B cell (primary cell): ENCODE measurements around the gene PRRG2. TPM values are rescaled to one million over a fixed set of nuclear protein-coding genes. Genes with fewer than 3 reads are reported as not detected.

Experiments used
- ATAC-seq: fragments of 200-7000 bp; cut with Tn5 transposase; one replicate; pipeline ENCODE4 v1.10.0; 2021; ENCODE audit warnings: low read depth, mild to moderate bottlenecking, moderate number of reproducible peaks, moderate library complexity
- CTCF ChIA-PET: fragments of 350-600 bp; sonication (Branson Sonifier 250); formaldehyde crosslinking; loops from one replicate; lab custom pipeline; 2021; ENCODE audit warnings: antibody characterized with exemption, inconsistent platforms; lab: Charles Lee
- POLR2A ChIA-PET: fragments of 350-600 bp; sonication (Branson Sonifier 250); formaldehyde crosslinking; loops from one replicate; lab custom pipeline; 2021; ENCODE audit warnings: antibody characterized with exemption; lab: Charles Lee
- DNase-seq: peaks from one replicate; pipeline ENCODE4 v3.0.0; 2013
- H2AFZ ChIP-seq: 2 replicates; pipeline ENCODE4 v1.6.1; 2012; ENCODE audit warnings: mild to moderate bottlenecking, low read depth, low read length; ENCODE audit not compliant: insufficient read depth, poor library complexity, severe bottlenecking
- H3K27ac ChIP-seq, 2 donors: 1 replicate in 1 of 2; 2 replicates in 1 of 2; pipeline ENCODE4 v1.5.1; 2012 to 2013; ENCODE audit warnings: low read length in 2 of 2, mild to moderate bottlenecking in 2 of 2, moderate library complexity in 1 of 2
- H3K27me3 ChIP-seq, 4 experiments: fragments of 200-600 bp in 1 of 4; sonication (generic) in 1 of 4; replicated peaks in 1 of 4; 1 replicate in 2 of 4; 2 replicates in 2 of 4; pipeline versions ENCODE4 v1.6.1 to v1.7.0; 2013 to 2016; ENCODE audit warnings: low read length in 3 of 4, mild to moderate bottlenecking in 2 of 4, mixed read lengths in 1 of 4, moderate library complexity in 1 of 4; ENCODE audit not compliant: insufficient read depth in 4 of 4, control insufficient read depth in 3 of 4; ENCODE audit errors: control extremely low read depth in 1 of 4
- H3K36me3 ChIP-seq, 2 experiments: replicated peaks in 1 of 2; 1 replicate in 1 of 2; 2 replicates in 1 of 2; pipeline versions ENCODE4 v1.6.1 to v1.7.1; 2013; ENCODE audit warnings: low read length in 1 of 2; ENCODE audit not compliant: insufficient read depth in 2 of 2, control insufficient read depth in 1 of 2; ENCODE audit errors: control extremely low read depth in 1 of 2, extremely low read depth in 1 of 2
- H3K4me1 ChIP-seq, 2 donors: fragments of 200-600 bp in 1 of 2; sonication (generic) in 1 of 2; 1 replicate in 1 of 2; 2 replicates in 1 of 2; pipeline versions ENCODE4 v1.5.1 to v1.6.1; 2013 to 2017; ENCODE audit warnings: low read length in 2 of 2; ENCODE audit not compliant: control insufficient read depth in 2 of 2, insufficient read depth in 2 of 2
- H3K4me2 ChIP-seq: replicated peaks from 2 replicates; pipeline ENCODE3; 2012; ENCODE audit warnings: mild to moderate bottlenecking, low read depth, low read length; ENCODE audit not compliant: poor library complexity, severe bottlenecking
- H3K4me3 ChIP-seq, 5 experiments: fragments of 200-600 bp in 1 of 5; sonication (generic) in 1 of 5; 1 replicate in 3 of 5; 2 replicates in 2 of 5; pipeline versions ENCODE4 v1.5.1 to v1.7.0; 2011 to 2016; ENCODE audit warnings: low read length in 4 of 5, mild to moderate bottlenecking in 4 of 5, low read depth in 2 of 5, control low read depth in 1 of 5, moderate library complexity in 1 of 5; ENCODE audit not compliant: insufficient read depth in 1 of 5; ENCODE audit errors: control extremely low read depth in 1 of 5, extremely low read depth in 1 of 5
- H3K79me2 ChIP-seq: fragments of 200-600 bp; sonication (generic); one replicate; pipeline ENCODE4 v1.6.0; 2016; ENCODE audit warnings: low read length; ENCODE audit not compliant: control insufficient read depth, insufficient read depth
- H3K9ac ChIP-seq: fragments of 200-600 bp; sonication (generic); 2 replicates; pipeline ENCODE4 v1.6.1; 2017; ENCODE audit warnings: mild to moderate bottlenecking, low read length, moderate library complexity
- H3K9me3 ChIP-seq, 3 donors: one replicate each; pipeline versions ENCODE4 v1.6.1 to v1.7.1; 2013; ENCODE audit warnings: low read length in 2 of 3; ENCODE audit not compliant: control insufficient read depth in 2 of 3, insufficient read depth in 1 of 3; ENCODE audit errors: control extremely low read depth in 1 of 3
- H4K20me1 ChIP-seq: 2 replicates; pipeline ENCODE4 v1.6.0; 2012; ENCODE audit warnings: mild to moderate bottlenecking, low read length; ENCODE audit not compliant: insufficient read depth, control insufficient read depth, poor library complexity, severe bottlenecking
- H3K27ac Mint-ChIP-seq: one replicate; pipeline ENCODE4 v1.8.0; 2021; ENCODE audit warnings: mixed read lengths
- H3K27me3 Mint-ChIP-seq: one replicate; pipeline ENCODE4 v1.8.0; 2021; ENCODE audit warnings: mixed read lengths
- H3K4me1 Mint-ChIP-seq: one replicate; pipeline ENCODE4 v1.8.0; 2021; ENCODE audit warnings: mixed read lengths
- H3K4me3 Mint-ChIP-seq: one replicate; pipeline ENCODE4 v1.8.0; 2021; ENCODE audit warnings: mixed read lengths
- H3K9me3 Mint-ChIP-seq: one replicate; pipeline ENCODE4 v1.8.0; 2022; ENCODE audit warnings: mixed read lengths; ENCODE audit not compliant: insufficient read depth
- CTCF ChIP-seq: fragments of 200-600 bp; IDR thresholded peaks from one replicate; pipeline ENCODE4 v1.8.0; 2022; ENCODE audit warnings: antibody characterized with exemption, mild to moderate bottlenecking
- EZH2 ChIP-seq: IDR thresholded peaks from 2 replicates; pipeline ENCODE4 v1.6.1; 2012; ENCODE audit warnings: borderline replicate concordance, low read depth, mild to moderate bottlenecking, moderate library complexity, low read length; ENCODE audit not compliant: insufficient read depth, poor library complexity, severe bottlenecking
- WGBS: methylation state at CpG from one replicate; pipeline ENCODE4 v1.1.5; 2013; ENCODE audit warnings: missing lambda C conversion rate; ENCODE audit not compliant: insufficient coverage; 5-methylcytosine and 5-hydroxymethylcytosine counted together
- intact Hi-C: fragments of 100-400 bp; cut with micrococcal nuclease; formaldehyde crosslinking; loops from one replicate; pipeline ENCODE4 v1.10.0; 2022
- polyA plus RNA-seq: library from polyadenylated mRNA; depleted of rRNA; stranded (reverse); fragments of >200 nt; gene quantifications from 2 replicates; pipeline ENCODE4 v1.2.3, GENCODE V29; 2012
- total RNA-seq, 2 donors: library from RNA; stranded (reverse); fragments of 120-200 nt in 1 of 2; gene quantifications; 1 replicate in 1 of 2; 2 replicates in 1 of 2; pipeline versions ENCODE4 v1.2.3 to v1.2.4, GENCODE V29; 2013 to 2022

The PRRG2 gene
- total and polyA plus RNA-seq, 2 donors (not counting 1 experiment from before 2014, with no cell fraction given): 1.1 to 4.4 TPM

- Mint-ChIP-seq H3K9me3 (no peaks in the 10 kb centered on the region), H3K27me3 (no peaks in the 10 kb centered on the region), H3K4me1 (peaks cover 50% of the 10 kb centered on the region), H3K27ac (peak overlapping the region; percentile 63), H3K4me3 (no peak overlapping the region)
- Histone ChIP-seq H2AFZ (no peak overlapping the region), H3K27ac (no peak overlapping the region), H3K4me2 (no peak overlapping the region), H3K27me3 (no peaks in the 10 kb centered on the region), H4K20me1 (peaks cover 6% of the 10 kb centered on the region), H3K36me3 (peaks cover 0 to 14% of the 10 kb centered on the region in 2 experiments), H3K9me3 (no peaks in the 10 kb centered on the region), H3K9ac (no peak overlapping the region), H3K4me1 (peaks cover 29 to 59% of the 10 kb centered on the region in 2 donors), H3K79me2 (peaks cover 78% of the 10 kb centered on the region), H3K4me3 (no peak overlapping the region)
- ChIA-PET POLR2A (no interaction called here), CTCF (interaction anchor here (0.6 to 3.2 kb wide), 4 partner anchors 18 to 467 kb away, joined by 3 to 13 read pairs (median 4); no protein-coding TSS in a partner anchor)
- intact Hi-C loops: no loop called here
- TF ChIP-seq CTCF (no peak), EZH2 (no peak)
- DNase-seq (no peak), ATAC-seq (no peak)
- WGBS: 100% methylated on average over 2 of the region's 6 CpGs
Measured at GRCh38 chr19:49564616-49565045, 16.5 kb upstream of the PRRG2 start.

- ATAC-seq (no peak), DNase-seq (no peak)
- no peak overlapping the region for H3K4me3 ChIP-seq
- Mint-ChIP-seq H3K27ac (no peak overlapping the region), H3K9me3 (no peaks in the 10 kb centered on the region), H3K4me1 (peaks cover 48% of the 10 kb centered on the region), H3K4me3 (no peak overlapping the region), H3K27me3 (no peaks in the 10 kb centered on the region)
- H4K20me1 ChIP-seq: peaks cover 7% of the 10 kb centered on the region
- no peak overlapping the region for H3K9ac ChIP-seq
- H3K4me2 ChIP-seq: no peak overlapping the region
- 60% methylated on average over 1 of the region's 4 CpGs for WGBS
- H3K9me3 ChIP-seq: no peaks in the 10 kb centered on the region
- H3K4me1 ChIP-seq: peaks cover 25 to 58% of the 10 kb centered on the region in 2 donors
- ChIA-PET CTCF (interaction anchor here (0.6 to 3.2 kb wide), 5 partner anchors 19 to 468 kb away, joined by 3 to 13 read pairs (median 4); no protein-coding TSS in a partner anchor), POLR2A (no interaction called here)
- no peak overlapping the region for H3K27ac ChIP-seq
- no peaks in the 10 kb centered on the region for H3K27me3 ChIP-seq
- intact Hi-C loops: no loop called here
- peaks cover 0 to 8% of the 10 kb centered on the region in 2 experiments for H3K36me3 ChIP-seq
- TF ChIP-seq CTCF: no peak
- no peak for TF ChIP-seq EZH2
- H3K79me2 ChIP-seq: peaks cover 78% of the 10 kb centered on the region
- no peak overlapping the region for H2AFZ ChIP-seq
Measured at GRCh38 chr19:49565261-49565660, 15.9 kb upstream of the PRRG2 start.
